LNCaP clone FGC (cell line): Measurements from ENCODE around the gene CASZ1.

Source experiments
- DNase-seq: peaks from one replicate; pipeline ENCODE4 v3.0.0-alpha.2; 2011; ENCODE audit warnings: low read depth
- H3K4me3 ChIP-seq: 2 replicates; pipeline ENCODE4 v1.5.1; 2011; ENCODE audit warnings: mild to moderate bottlenecking, low read depth, low read length, control low read depth
- TF ChIP-seq, protein P1 (sequence below): IDR thresholded peaks from 2 replicates; pipeline ENCODE4 v1.5.1; 2012; ENCODE audit warnings: mild to moderate bottlenecking; ENCODE audit not compliant: control insufficient read depth, insufficient read depth; ENCODE audit errors: extremely low read depth

Gene CASZ1

GRCh38 chr1:10765734-10766478 lies 30.5 kb downstream of the CASZ1 start:
- H3K4me3 ChIP-seq, result peak overlapping the region; percentile 26; the same call in 1 of the 2 replicates
- TF ChIP-seq, protein P1, sequence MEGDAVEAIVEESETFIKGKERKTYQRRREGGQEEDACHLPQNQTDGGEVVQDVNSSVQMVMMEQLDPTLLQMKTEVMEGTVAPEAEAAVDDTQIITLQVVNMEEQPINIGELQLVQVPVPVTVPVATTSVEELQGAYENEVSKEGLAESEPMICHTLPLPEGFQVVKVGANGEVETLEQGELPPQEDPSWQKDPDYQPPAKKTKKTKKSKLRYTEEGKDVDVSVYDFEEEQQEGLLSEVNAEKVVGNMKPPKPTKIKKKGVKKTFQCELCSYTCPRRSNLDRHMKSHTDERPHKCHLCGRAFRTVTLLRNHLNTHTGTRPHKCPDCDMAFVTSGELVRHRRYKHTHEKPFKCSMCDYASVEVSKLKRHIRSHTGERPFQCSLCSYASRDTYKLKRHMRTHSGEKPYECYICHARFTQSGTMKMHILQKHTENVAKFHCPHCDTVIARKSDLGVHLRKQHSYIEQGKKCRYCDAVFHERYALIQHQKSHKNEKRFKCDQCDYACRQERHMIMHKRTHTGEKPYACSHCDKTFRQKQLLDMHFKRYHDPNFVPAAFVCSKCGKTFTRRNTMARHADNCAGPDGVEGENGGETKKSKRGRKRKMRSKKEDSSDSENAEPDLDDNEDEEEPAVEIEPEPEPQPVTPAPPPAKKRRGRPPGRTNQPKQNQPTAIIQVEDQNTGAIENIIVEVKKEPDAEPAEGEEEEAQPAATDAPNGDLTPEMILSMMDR, result no peak
- peak; percentile 67 for DNase-seq

DNA sequence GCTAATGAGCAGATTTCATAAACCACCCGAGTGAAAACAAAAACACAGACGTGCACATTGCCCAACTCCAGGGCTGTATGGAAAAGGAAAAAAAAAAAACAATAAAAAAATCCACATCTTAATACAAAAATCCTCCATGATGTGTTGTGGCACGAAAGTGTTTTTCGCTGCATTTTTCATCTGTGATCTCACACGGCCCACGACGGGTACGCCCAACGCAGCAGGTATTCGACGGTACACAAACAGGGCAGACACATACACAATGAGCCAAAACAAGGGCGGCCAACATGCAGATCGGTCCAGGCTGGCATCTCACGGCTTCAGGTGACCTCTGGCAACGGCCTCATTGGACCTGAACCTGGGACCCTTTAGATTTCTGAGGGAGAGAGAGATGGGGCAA lies 31.1 kb downstream of the CASZ1 start:
- TF ChIP-seq, protein P1, result no peak
- no peak for DNase-seq
- H3K4me3 ChIP-seq, result peak overlapping the region; percentile 26; the same call in 1 of the 2 replicates

GRCh38 chr1:10764296-10764798 lies 32.1 kb downstream of the CASZ1 start:
- no peak overlapping the region for H3K4me3 ChIP-seq
- no peak for DNase-seq
- TF ChIP-seq, protein P1, result no peak

- TF ChIP-seq, protein P1, result no peak
- no peak for DNase-seq
- no peak overlapping the region for H3K4me3 ChIP-seq
Observed at GRCh38 chr1:10762875-10763274, 33.6 kb downstream of the CASZ1 start.

- DNase-seq, result no peak
- TF ChIP-seq, protein P1, result no peak
- H3K4me3 ChIP-seq, result no peak overlapping the region; the same call in 1 of the 2 replicates
Observed at GRCh38 chr1:10762153-10762523, 34.3 kb downstream of the CASZ1 start.

DNA sequence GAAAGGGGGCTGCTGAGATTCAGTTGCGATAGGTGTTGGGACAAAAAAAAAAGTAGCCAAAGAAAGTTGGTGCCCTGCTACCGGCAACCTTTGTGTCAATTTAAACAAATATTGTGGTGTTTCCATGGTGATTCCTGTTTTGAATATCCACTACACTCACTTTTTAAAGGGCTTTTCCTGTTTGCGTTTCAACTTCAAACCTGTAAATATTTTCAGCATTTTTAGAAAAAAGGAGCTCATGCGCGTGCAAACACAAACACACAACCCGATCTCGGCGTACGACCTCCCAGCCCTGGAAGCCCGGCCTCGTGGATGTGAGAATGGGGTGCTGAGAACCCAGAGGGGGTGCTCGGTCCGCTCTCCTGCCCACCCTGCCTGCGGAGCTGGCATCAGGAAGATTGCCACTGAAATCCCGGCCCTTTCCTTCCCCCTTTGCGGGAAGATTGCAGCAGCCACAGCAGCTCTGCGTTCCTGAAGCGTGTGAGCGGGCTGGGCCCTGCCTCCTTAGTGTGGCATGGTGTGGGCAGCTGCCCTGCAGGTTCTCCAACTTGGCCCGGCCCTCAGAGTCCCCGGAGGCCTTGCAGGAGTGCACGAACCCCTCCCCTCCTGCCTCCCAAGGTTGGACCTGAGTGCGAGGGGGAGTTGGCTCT lies 34.8 kb downstream of the CASZ1 start:
- TF ChIP-seq, protein P1, result no peak
- peak overlapping the region; percentile 18 for H3K4me3 ChIP-seq
- DNase-seq, result no peak
